H1 (cell line): ENCODE measurements around the gene PRC1. TPM values are rescaled to one million over a fixed set of nuclear protein-coding genes. Genes with fewer than 3 reads are reported as not detected.

ENCODE experiments used
- CTCF ChIA-PET: fragments of 300-600 bp; sonication (Branson Sonifier 250); formaldehyde crosslinking; loops from one replicate; lab custom pipeline; 2021; ENCODE audit not compliant: partially characterized antibody; lab: Charles Lee
- POLR2A ChIA-PET: fragments of 300-600 bp; sonication (Branson Sonifier 250); formaldehyde crosslinking; loops from one replicate; lab custom pipeline; 2021; ENCODE audit warnings: inconsistent platforms; ENCODE audit not compliant: partially characterized antibody; lab: Charles Lee
- DNase-seq, 2 experiments: peaks; one replicate each; pipeline versions ENCODE4 v3.0.0 to v3.0.0-alpha.2; 2010 to 2022; ENCODE audit warnings: low spot score in 2 of 2, low read depth in 1 of 2, mixed read lengths in 1 of 2
- FAIRE-seq: peaks from 2 replicates; lab custom pipeline; 2011; peaks lifted over from hg19 to GRCh38; lab: Jason Lieb, UNC
- H2AFZ ChIP-seq: 2 replicates; pipeline ENCODE4 v1.8.1; 2012; ENCODE audit warnings: low read length, inconsistent platforms
- H2AK5ac ChIP-seq: 2 replicates; pipeline ENCODE4 v1.6.1; 2013; ENCODE audit warnings: low read depth, low read length
- H2BK120ac ChIP-seq: replicated peaks from 2 replicates; pipeline ENCODE3; 2013; ENCODE audit warnings: low read depth, low read length, inconsistent platforms
- H2BK12ac ChIP-seq: 2 replicates; pipeline ENCODE4 v1.6.1; 2013; ENCODE audit warnings: low read depth, low read length
- H2BK15ac ChIP-seq: 2 replicates; pipeline ENCODE4 v1.6.1; 2013; ENCODE audit warnings: low read length
- H2BK20ac ChIP-seq: 2 replicates; pipeline ENCODE4 v1.6.1; 2013; ENCODE audit warnings: low read length
- H2BK5ac ChIP-seq: 2 replicates; pipeline ENCODE4 v1.6.1; 2013; ENCODE audit warnings: low read depth, low read length
- H3K14ac ChIP-seq: 2 replicates; pipeline ENCODE4 v1.6.1; 2013; ENCODE audit warnings: inconsistent platforms; ENCODE audit not compliant: insufficient read length
- H3K18ac ChIP-seq: 2 replicates; pipeline ENCODE4 v1.6.1; 2013; ENCODE audit warnings: low read length; ENCODE audit errors: extremely low read depth
- H3K23ac ChIP-seq: 2 replicates; pipeline ENCODE4 v1.6.1; 2013; ENCODE audit warnings: inconsistent platforms; ENCODE audit not compliant: insufficient read length
- H3K23me2 ChIP-seq: 2 replicates; pipeline ENCODE4 v1.6.1; 2013; ENCODE audit warnings: low read depth, low read length
- H3K27ac ChIP-seq: 2 replicates; pipeline ENCODE4 v1.6.1; 2011; ENCODE audit warnings: low read depth, low read length, inconsistent platforms
- H3K27me3 ChIP-seq, 4 experiments: replicated peaks in 1 of 4; 1 replicate in 1 of 4; 2 replicates in 3 of 4; pipeline versions ENCODE4 v1.6.1 to v1.8.1; 2011 to 2013; ENCODE audit warnings: low read length in 3 of 4, mild to moderate bottlenecking in 3 of 4, inconsistent platforms in 2 of 4, mixed read lengths in 2 of 4, moderate library complexity in 1 of 4; ENCODE audit not compliant: control insufficient read depth in 3 of 4, insufficient read depth in 3 of 4; ENCODE audit errors: extremely low read depth in 1 of 4
- H3K36me3 ChIP-seq, 4 experiments: 2 replicates each; pipeline versions ENCODE4 v1.6.1 to v1.8.1; 2011 to 2013; ENCODE audit warnings: mild to moderate bottlenecking in 4 of 4, low read length in 3 of 4, moderate library complexity in 2 of 4, control low read depth in 1 of 4, inconsistent platforms in 1 of 4; ENCODE audit not compliant: insufficient read depth in 4 of 4, control insufficient read depth in 2 of 4
- H3K4ac ChIP-seq: replicated peaks from 2 replicates; pipeline ENCODE3; 2013; ENCODE audit warnings: low read length, low read depth, mixed read lengths, inconsistent platforms; ENCODE audit not compliant: insufficient read length
- H3K4me1 ChIP-seq, 4 experiments: replicated peaks in 1 of 4; 1 replicate in 1 of 4; 2 replicates in 3 of 4; pipeline versions ENCODE4 v1.6.1 to v1.8.1; 2011 to 2013; ENCODE audit warnings: low read length in 3 of 4, inconsistent platforms in 2 of 4, mixed read lengths in 1 of 4; ENCODE audit not compliant: insufficient read depth in 4 of 4, control insufficient read depth in 3 of 4
- H3K4me2 ChIP-seq, 2 experiments: 2 replicates each; pipeline versions ENCODE4 v1.6.1 to v1.8.1; 2011 to 2013; ENCODE audit warnings: low read depth in 2 of 2, low read length in 2 of 2, control low read depth in 1 of 2, inconsistent platforms in 1 of 2, mild to moderate bottlenecking in 1 of 2; ENCODE audit not compliant: insufficient read depth in 1 of 2
- H3K4me3 ChIP-seq, 4 experiments: fragments of 200-600, 300-600 bp in 1 of 4; sonication (generic), shearing (Covaris generic), sonication (Bioruptor Twin) in 1 of 4; 2 replicates each; pipeline versions ENCODE4 v1.5.1 to v1.8.1; 2011 to 2016; ENCODE audit warnings: low read length in 4 of 4, low read depth in 3 of 4, control low read depth in 2 of 4, inconsistent platforms in 2 of 4, mild to moderate bottlenecking in 2 of 4, mixed read lengths in 1 of 4, moderate library complexity in 1 of 4; ENCODE audit not compliant: insufficient read depth in 2 of 4; ENCODE audit errors: extremely low read depth in 1 of 4
- H3K56ac ChIP-seq: replicated peaks from 2 replicates; pipeline ENCODE3; 2013; ENCODE audit warnings: low read depth, mild to moderate bottlenecking, mixed read lengths, low read length, inconsistent platforms; ENCODE audit not compliant: insufficient read length
- H3K79me1 ChIP-seq: 2 replicates; pipeline ENCODE4 v1.6.1; 2013; ENCODE audit warnings: low read depth, low read length, control low read depth
- H3K79me2 ChIP-seq, 2 experiments: 2 replicates each; pipeline versions ENCODE4 v1.6.1 to v1.8.1; 2012 to 2013; ENCODE audit warnings: low read length in 2 of 2, mild to moderate bottlenecking in 2 of 2, inconsistent platforms in 1 of 2; ENCODE audit not compliant: insufficient read depth in 2 of 2, control insufficient read depth in 1 of 2
- H3K9ac ChIP-seq, 4 experiments: replicated peaks in 1 of 4; 1 replicate in 1 of 4; 2 replicates in 3 of 4; pipeline versions ENCODE4 v1.6.1 to v1.8.1; 2011 to 2013; ENCODE audit warnings: low read depth in 3 of 4, low read length in 3 of 4, control low read depth in 2 of 4, mild to moderate bottlenecking in 2 of 4, moderate library complexity in 2 of 4, inconsistent platforms in 1 of 4; ENCODE audit errors: extremely low read depth in 1 of 4
- H3K9me3 ChIP-seq, 2 experiments: 2 replicates each; pipeline versions ENCODE4 v1.6.1 to v1.8.1; 2012 to 2013; ENCODE audit warnings: mild to moderate bottlenecking in 2 of 2, moderate library complexity in 2 of 2, control low read depth in 1 of 2, inconsistent platforms in 1 of 2, low read depth in 1 of 2, low read length in 1 of 2, mixed read lengths in 1 of 2; ENCODE audit not compliant: insufficient read depth in 2 of 2
- H4K20me1 ChIP-seq, 2 experiments: replicated peaks in 1 of 2; 2 replicates each; pipeline versions ENCODE3 to v1.8.1; 2011 to 2013; ENCODE audit warnings: inconsistent platforms in 2 of 2, low read length in 2 of 2, mild to moderate bottlenecking in 1 of 2; ENCODE audit not compliant: insufficient read depth in 2 of 2, control insufficient read depth in 1 of 2
- H4K5ac ChIP-seq: 2 replicates; pipeline ENCODE4 v1.6.1; 2013; ENCODE audit warnings: low read length, low read depth, mixed read lengths, inconsistent platforms; ENCODE audit not compliant: insufficient read length
- H4K8ac ChIP-seq: 2 replicates; pipeline ENCODE4 v1.8.0; 2013; ENCODE audit warnings: mild to moderate bottlenecking, moderate library complexity, low read length, inconsistent platforms; ENCODE audit not compliant: insufficient read depth; ENCODE audit errors: extremely low read depth
- H4K91ac ChIP-seq: replicated peaks from 2 replicates; pipeline ENCODE3; 2013; ENCODE audit warnings: low read length, mixed read lengths, inconsistent platforms; ENCODE audit not compliant: insufficient read length
- BACH1 ChIP-seq: IDR thresholded peaks from 2 replicates; pipeline ENCODE4 v1.6.1; 2012; ENCODE audit warnings: low read length, improper control_type of control experiment
- JUND ChIP-seq: IDR thresholded peaks from 2 replicates; pipeline ENCODE4 v1.6.1; 2011; ENCODE audit warnings: mild to moderate bottlenecking, improper control_type of control experiment, low read length
- WGBS, 2 experiments: shearing (Covaris generic) in 1 of 2; methylation state at CpG; one replicate each; pipeline versions ENCODE4 v1.1.6 to v1.1.7; 2013 to 2015; ENCODE audit warnings: low lambda C conversion rate in 2 of 2, mixed read lengths in 2 of 2, inconsistent platforms in 1 of 2, low coverage in 1 of 2, missing lambda C conversion rate in 1 of 2; ENCODE audit not compliant: insufficient replicate concordance in 2 of 2, insufficient coverage in 1 of 2, insufficient read length in 1 of 2; ENCODE audit errors: extremely low coverage in 1 of 2, missing lambda C conversion rate in 1 of 2; 5-methylcytosine and 5-hydroxymethylcytosine counted together
- polyA plus RNA-seq, 7 experiments: library from polyadenylated mRNA; depleted of rRNA in 3 of 7; stranded (reverse) in 5 of 7; unstranded in 2 of 7; fragments of >200 nt in 5 of 7; fragments of 200-250 nt in 2 of 7; gene quantifications; 1 replicate in 5 of 7; 2 replicates in 1 of 7; 4 replicates in 1 of 7; pipeline versions ENCODE4 v1.2.1 to v1.2.3, GENCODE V29; 2011 to 2013; ENCODE audit warnings: missing spikeins in 2 of 7, mixed read lengths in 2 of 7
- total RNA-seq: library from RNA; stranded (reverse); fragmentation: NEBNext Ultra II Directional; extraction: Animal tissue kit (Norgen Biotek cat#: 25700); gene quantifications from 2 replicates; pipeline ENCODE4 v1.2.1, GENCODE V29; 2021
- TF ChIP-seq, protein P1 (sequence below): IDR thresholded peaks from 2 replicates; pipeline ENCODE4 v1.6.1; 2012; ENCODE audit warnings: low read length, inconsistent platforms

Gene PRC1
- total and polyA plus RNA-seq, 2 of the 8 experiments (the other 6 are each of a cell fraction or from before 2014, with no cell fraction given) = 90.7 to 181 TPM

DNA sequence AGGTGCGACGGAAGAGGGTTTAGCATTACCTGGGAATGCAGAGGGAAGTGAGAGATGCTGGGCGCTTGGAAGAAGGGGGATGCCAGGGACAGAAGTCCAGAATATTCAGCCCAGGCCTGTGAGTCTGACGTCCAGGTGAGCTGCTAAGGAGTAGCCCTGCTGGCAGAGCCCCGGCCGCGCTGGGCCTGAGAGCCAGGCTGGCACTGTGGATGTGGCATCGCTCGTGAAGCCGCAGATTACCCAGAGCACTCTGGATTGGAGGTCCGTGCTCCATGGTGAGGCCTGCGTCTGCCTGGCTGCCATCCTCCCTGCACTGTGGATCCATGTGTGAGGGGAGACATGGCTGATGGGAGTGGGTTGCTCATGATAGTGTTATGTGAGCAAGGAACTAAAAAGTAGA, 76.8 kb downstream of the PRC1 start:
- no peaks in the 10 kb centered on the region for H3K27me3 ChIP-seq
- H3K4me1 ChIP-seq = peaks cover 0 to 2% (median 0%) of the 10 kb centered on the region in 4 experiments; a peak in 2 of 7 replicates
- H3K27ac ChIP-seq = no peak overlapping the region
- no peak overlapping the region for H4K5ac ChIP-seq
- H3K79me2 ChIP-seq = no peaks in the 10 kb centered on the region
- no peak overlapping the region for H3K4me2 ChIP-seq
- no peak for FAIRE-seq
- H2BK5ac ChIP-seq = no peak overlapping the region
- H3K56ac ChIP-seq = no peak overlapping the region
- ChIA-PET POLR2A (interaction anchor here (1.4 kb wide), 1 partner anchor 13 kb away, joined by 3 read pairs; no protein-coding TSS in a partner anchor), CTCF (interaction anchor here (0.6 to 6.8 kb wide), 6 partner anchors 12 to 331 kb away, joined by 3 to 87 read pairs (median 6); partner anchors contain the start of genes HDDC3 and UNC45A)
- H3K4me3 ChIP-seq = no peak overlapping the region
- no peak overlapping the region for H2AK5ac ChIP-seq
- H2BK12ac ChIP-seq = no peak overlapping the region
- no peaks in the 10 kb centered on the region for H3K9me3 ChIP-seq
- H3K23ac ChIP-seq = no peak overlapping the region
- no peak overlapping the region for H4K91ac ChIP-seq
- H2BK20ac ChIP-seq = no peak overlapping the region
- H2AFZ ChIP-seq = no peak overlapping the region
- no peak overlapping the region for H3K4ac ChIP-seq
- DNase-seq = no peak
- no peak overlapping the region for H3K14ac ChIP-seq
- H2BK15ac ChIP-seq = no peak overlapping the region
- H2BK120ac ChIP-seq = no peak overlapping the region
- no peak overlapping the region for H3K9ac ChIP-seq
- no peaks in the 10 kb centered on the region; a peak in 2 of 8 replicates for H3K36me3 ChIP-seq
- WGBS, 2 experiments = 96% methylated on average over 12 of the region's 12 CpGs; no CpG with 5 or more reads in 1 of the 2 experiments
- H3K79me1 ChIP-seq = no peaks in the 10 kb centered on the region
- no peaks in the 10 kb centered on the region for H3K23me2 ChIP-seq
- H4K8ac ChIP-seq = peak overlapping the region; percentile 14; the same call in 1 of the 2 replicates
- peaks cover 2 to 3% of the 10 kb centered on the region in 2 experiments for H4K20me1 ChIP-seq
- no peak overlapping the region for H3K18ac ChIP-seq
- TF ChIP-seq JUND (no peak), BACH1 (no peak)
- TF ChIP-seq, protein P1, sequence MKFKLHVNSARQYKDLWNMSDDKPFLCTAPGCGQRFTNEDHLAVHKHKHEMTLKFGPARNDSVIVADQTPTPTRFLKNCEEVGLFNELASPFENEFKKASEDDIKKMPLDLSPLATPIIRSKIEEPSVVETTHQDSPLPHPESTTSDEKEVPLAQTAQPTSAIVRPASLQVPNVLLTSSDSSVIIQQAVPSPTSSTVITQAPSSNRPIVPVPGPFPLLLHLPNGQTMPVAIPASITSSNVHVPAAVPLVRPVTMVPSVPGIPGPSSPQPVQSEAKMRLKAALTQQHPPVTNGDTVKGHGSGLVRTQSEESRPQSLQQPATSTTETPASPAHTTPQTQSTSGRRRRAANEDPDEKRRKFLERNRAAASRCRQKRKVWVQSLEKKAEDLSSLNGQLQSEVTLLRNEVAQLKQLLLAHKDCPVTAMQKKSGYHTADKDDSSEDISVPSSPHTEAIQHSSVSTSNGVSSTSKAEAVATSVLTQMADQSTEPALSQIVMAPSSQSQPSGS = no peak
